ENCODE results near the gene STAT2. TPM values are rescaled to one million over a fixed set of nuclear protein-coding genes. Genes with fewer than 3 reads are reported as not detected.
A peak's percentile ranks its signal among the peaks of the same experiment; 100 is the strongest.

STAT2 gene
- total and polyA plus RNA-seq, 9 of the 15 experiments (the other 6 are each of a cell fraction or from before 2014, with no cell fraction given), result 15.5 to 46.9 (median 40.1) TPM

GRCh38 chr12:56315622-56316473 lies 44.1 kb downstream of the STAT2 start, which contains the start of gene CNPY2 (continued):
- TF ChIP-seq, protein P1, sequence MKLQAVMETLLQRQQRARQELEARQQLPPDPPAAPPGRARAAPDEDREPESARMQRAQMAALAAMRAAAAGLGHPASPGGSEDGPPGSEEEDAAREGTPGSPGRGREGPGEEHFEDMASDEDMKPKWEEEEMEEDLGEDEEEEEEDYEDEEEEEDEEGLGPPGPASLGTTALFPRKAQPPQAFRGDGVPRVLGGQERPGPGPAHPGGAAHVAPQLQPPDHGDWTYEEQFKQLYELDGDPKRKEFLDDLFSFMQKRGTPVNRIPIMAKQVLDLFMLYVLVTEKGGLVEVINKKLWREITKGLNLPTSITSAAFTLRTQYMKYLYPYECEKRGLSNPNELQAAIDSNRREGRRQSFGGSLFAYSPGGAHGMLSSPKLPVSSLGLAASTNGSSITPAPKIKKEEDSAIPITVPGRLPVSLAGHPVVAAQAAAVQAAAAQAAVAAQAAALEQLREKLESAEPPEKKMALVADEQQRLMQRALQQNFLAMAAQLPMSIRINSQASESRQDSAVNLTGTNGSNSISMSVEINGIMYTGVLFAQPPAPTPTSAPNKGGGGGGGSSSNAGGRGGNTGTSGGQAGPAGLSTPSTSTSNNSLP (IDR thresholded peaks at IDR 0.05; ENCODE audit: borderline replicate concordance, low read depth, low read length), result no peak
- TF ChIP-seq CBX5 (IDR thresholded peaks at IDR 0.05; ENCODE audit: borderline replicate concordance, low read depth), result no peak
- no peak for TF ChIP-seq ZNF780A (CRISPR knock-in tag; IDR thresholded peaks at IDR 0.05)
- TF ChIP-seq, protein P2, sequence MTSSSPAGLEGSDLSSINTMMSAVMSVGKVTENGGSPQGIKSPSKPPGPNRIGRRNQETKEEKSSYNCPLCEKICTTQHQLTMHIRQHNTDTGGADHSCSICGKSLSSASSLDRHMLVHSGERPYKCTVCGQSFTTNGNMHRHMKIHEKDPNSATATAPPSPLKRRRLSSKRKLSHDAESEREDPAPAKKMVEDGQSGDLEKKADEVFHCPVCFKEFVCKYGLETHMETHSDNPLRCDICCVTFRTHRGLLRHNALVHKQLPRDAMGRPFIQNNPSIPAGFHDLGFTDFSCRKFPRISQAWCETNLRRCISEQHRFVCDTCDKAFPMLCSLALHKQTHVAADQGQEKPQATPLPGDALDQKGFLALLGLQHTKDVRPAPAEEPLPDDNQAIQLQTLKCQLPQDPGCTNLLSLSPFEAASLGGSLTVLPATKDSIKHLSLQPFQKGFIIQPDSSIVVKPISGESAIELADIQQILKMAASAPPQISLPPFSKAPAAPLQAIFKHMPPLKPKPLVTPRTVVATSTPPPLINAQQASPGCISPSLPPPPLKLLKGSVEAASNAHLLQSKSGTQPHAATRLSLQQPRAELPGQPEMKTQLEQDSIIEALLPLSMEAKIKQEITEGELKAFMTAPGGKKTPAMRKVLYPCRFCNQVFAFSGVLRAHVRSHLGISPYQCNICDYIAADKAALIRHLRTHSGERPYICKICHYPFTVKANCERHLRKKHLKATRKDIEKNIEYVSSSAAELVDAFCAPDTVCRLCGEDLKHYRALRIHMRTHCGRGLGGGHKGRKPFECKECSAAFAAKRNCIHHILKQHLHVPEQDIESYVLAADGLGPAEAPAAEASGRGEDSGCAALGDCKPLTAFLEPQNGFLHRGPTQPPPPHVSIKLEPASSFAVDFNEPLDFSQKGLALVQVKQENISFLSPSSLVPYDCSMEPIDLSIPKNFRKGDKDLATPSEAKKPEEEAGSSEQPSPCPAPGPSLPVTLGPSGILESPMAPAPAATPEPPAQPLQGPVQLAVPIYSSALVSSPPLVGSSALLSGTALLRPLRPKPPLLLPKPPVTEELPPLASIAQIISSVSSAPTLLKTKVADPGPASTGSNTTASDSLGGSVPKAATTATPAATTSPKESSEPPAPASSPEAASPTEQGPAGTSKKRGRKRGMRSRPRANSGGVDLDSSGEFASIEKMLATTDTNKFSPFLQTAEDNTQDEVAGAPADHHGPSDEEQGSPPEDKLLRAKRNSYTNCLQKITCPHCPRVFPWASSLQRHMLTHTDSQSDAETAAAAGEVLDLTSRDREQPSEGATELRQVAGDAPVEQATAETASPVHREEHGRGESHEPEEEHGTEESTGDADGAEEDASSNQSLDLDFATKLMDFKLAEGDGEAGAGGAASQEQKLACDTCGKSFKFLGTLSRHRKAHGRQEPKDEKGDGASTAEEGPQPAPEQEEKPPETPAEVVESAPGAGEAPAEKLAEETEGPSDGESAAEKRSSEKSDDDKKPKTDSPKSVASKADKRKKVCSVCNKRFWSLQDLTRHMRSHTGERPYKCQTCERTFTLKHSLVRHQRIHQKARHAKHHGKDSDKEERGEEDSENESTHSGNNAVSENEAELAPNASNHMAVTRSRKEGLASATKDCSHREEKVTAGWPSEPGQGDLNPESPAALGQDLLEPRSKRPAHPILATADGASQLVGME (CRISPR knock-in tag; IDR thresholded peaks at IDR 0.05), result no peak
- TF ChIP-seq, protein P3, sequence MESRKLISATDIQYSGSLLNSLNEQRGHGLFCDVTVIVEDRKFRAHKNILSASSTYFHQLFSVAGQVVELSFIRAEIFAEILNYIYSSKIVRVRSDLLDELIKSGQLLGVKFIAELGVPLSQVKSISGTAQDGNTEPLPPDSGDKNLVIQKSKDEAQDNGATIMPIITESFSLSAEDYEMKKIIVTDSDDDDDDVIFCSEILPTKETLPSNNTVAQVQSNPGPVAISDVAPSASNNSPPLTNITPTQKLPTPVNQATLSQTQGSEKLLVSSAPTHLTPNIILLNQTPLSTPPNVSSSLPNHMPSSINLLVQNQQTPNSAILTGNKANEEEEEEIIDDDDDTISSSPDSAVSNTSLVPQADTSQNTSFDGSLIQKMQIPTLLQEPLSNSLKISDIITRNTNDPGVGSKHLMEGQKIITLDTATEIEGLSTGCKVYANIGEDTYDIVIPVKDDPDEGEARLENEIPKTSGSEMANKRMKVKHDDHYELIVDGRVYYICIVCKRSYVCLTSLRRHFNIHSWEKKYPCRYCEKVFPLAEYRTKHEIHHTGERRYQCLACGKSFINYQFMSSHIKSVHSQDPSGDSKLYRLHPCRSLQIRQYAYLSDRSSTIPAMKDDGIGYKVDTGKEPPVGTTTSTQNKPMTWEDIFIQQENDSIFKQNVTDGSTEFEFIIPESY (CRISPR knock-in tag; IDR thresholded peaks at IDR 0.05), result peak; percentile 68; the same call in 1 of the 2 replicates
- TF ChIP-seq FOXK2 (conservative IDR thresholded peaks at IDR 0.05 in 1 of 2, IDR thresholded peaks at IDR 0.05 in 1 of 2; ENCODE audit: low read depth in 2 of 2), result no peak; a peak in 1 of 4 replicates
- TF ChIP-seq HSF4 (CRISPR knock-in tag; IDR thresholded peaks at IDR 0.05; ENCODE audit: borderline replicate concordance), result no peak
- peak in 1 of 2 experiments; percentile 97 for TF ChIP-seq NCOA2 (IDR thresholded peaks at IDR 0.05; ENCODE audit: partially characterized antibody in 2 of 2)
- no peak for TF ChIP-seq PURB (CRISPR knock-in tag; IDR thresholded peaks at IDR 0.05; ENCODE audit: low read depth)
- no peak for TF ChIP-seq CHAMP1 (IDR thresholded peaks at IDR 0.05)
- no peak for TF ChIP-seq SETDB1 (IDR thresholded peaks at IDR 0.05; ENCODE audit: low read length)
- TF ChIP-seq TFE3 (CRISPR knock-in tag; IDR thresholded peaks at IDR 0.05), result peak; percentile 90

Data from K562 (cell line).